Ascending aorta (tissue), 2 donors: ENCODE measurements around the gene SH2D2A. TPM values are rescaled to one million over a fixed set of nuclear protein-coding genes. Genes with fewer than 3 reads are reported as not detected.

Source experiments
- DNase-seq, 2 donors: peaks; one replicate each; pipeline ENCODE4 v3.0.0-alpha.2; 2019; ENCODE audit warnings: low spot score in 2 of 2
- H3K27ac ChIP-seq, 2 donors: fragments of 200-600 bp; sonication (generic); one replicate each; pipeline ENCODE4 v1.5.1; 2016 to 2017; ENCODE audit warnings: mild to moderate bottlenecking in 1 of 2
- H3K27me3 ChIP-seq: fragments of 200-600 bp; sonication (generic); one replicate; pipeline ENCODE4 v1.5.1; 2017
- H3K36me3 ChIP-seq, 2 donors: fragments of 200-600 bp; sonication (generic); one replicate each; pipeline ENCODE4 v1.5.1; 2016
- H3K4me1 ChIP-seq, 2 donors: fragments of 200-600 bp; sonication (generic); one replicate each; pipeline ENCODE4 v1.5.1; 2016 to 2017; ENCODE audit warnings: mild to moderate bottlenecking in 1 of 2
- H3K4me3 ChIP-seq, 2 donors: fragments of 200-600 bp; sonication (generic); one replicate each; pipeline ENCODE4 v1.5.1; 2016 to 2017; ENCODE audit warnings: mild to moderate bottlenecking in 1 of 2
- H3K9me3 ChIP-seq, 2 donors: fragments of 200-600 bp; sonication (generic); one replicate each; pipeline ENCODE4 v1.5.1; 2016
- CTCF ChIP-seq, 3 experiments: fragments of 200-600 bp in 2 of 3; fragments of 450-650 bp in 1 of 3; sonication (generic) in 2 of 3; IDR thresholded peaks; one replicate each; pipeline ENCODE4 v1.5.1; 2016 to 2019; ENCODE audit warnings: antibody characterized with exemption in 3 of 3, mild to moderate bottlenecking in 1 of 3, moderate library complexity in 1 of 3
- intact Hi-C: fragments of 100-400 bp; cut with DNase I; formaldehyde crosslinking; loops from one replicate; pipeline ENCODE4 v1.15.1; 2023
- total RNA-seq: library from RNA; depleted of rRNA; stranded (reverse); fragments of >200 nt; gene quantifications from one replicate; pipeline ENCODE4 v1.1.0, GENCODE V29; 2016

Gene SH2D2A
- total RNA-seq = not detected

GRCh38 chr1:156816561-156817328, at the start of gene SH2D2A:
Gene SH2D2A, minus strand, starts transcription at chr1:156816848. Its CDS starts 140 bp downstream, at chr1:156816708.
- Histone ChIP-seq H3K4me1 (peaks cover 4 to 11% of the 10 kb centered on the region in 2 donors), H3K27ac (peak within 1 kb of the TSS in 1 of 2 donors; percentile 59), H3K27me3 (no peaks in the 10 kb centered on the region), H3K4me3 (no peak within 1 kb of the TSS), H3K9me3 (no peaks in the 10 kb centered on the region), H3K36me3 (no peaks in the 10 kb centered on the region)
- intact Hi-C loops = no loop called here
- DNase-seq = peak; percentile 55 to 82
- TF ChIP-seq CTCF (IDR thresholded peaks at IDR 0.05) = no peak

- no peak for TF ChIP-seq CTCF (IDR thresholded peaks at IDR 0.05)
- Histone ChIP-seq H3K27ac (no peak overlapping the region), H3K36me3 (no peaks in the 10 kb centered on the region), H3K27me3 (peaks cover 8% of the 10 kb centered on the region), H3K4me1 (peaks cover 0 to under 1% of the 10 kb centered on the region in 2 donors), H3K4me3 (no peak overlapping the region), H3K9me3 (no peaks in the 10 kb centered on the region)
- DNase-seq = no peak
- intact Hi-C loops = no loop called here
These were observed 49.2 kb upstream of the SH2D2A start for GRCh38 chr1:156865865-156866248.

- no peak for TF ChIP-seq CTCF (IDR thresholded peaks at IDR 0.05)
- Histone ChIP-seq H3K9me3 (no peaks in the 10 kb centered on the region), H3K36me3 (no peaks in the 10 kb centered on the region), H3K4me1 (peaks cover 0 to 6% of the 10 kb centered on the region in 2 donors), H3K4me3 (no peak overlapping the region), H3K27ac (no peak overlapping the region), H3K27me3 (peaks cover 8% of the 10 kb centered on the region)
- no peak for DNase-seq
- intact Hi-C loops = no loop called here
These were observed 48.6 kb upstream of the SH2D2A start for GRCh38 chr1:156865258-156865657.

- intact Hi-C loops = no loop called here
- Histone ChIP-seq H3K9me3 (no peaks in the 10 kb centered on the region), H3K4me3 (no peak overlapping the region), H3K36me3 (no peaks in the 10 kb centered on the region), H3K27me3 (peaks cover 8% of the 10 kb centered on the region), H3K4me1 (peaks cover 0 to 11% of the 10 kb centered on the region in 2 donors), H3K27ac (no peak overlapping the region)
- DNase-seq = no peak
- no peak for TF ChIP-seq CTCF (IDR thresholded peaks at IDR 0.05)
These were observed 48.1 kb upstream of the SH2D2A start for GRCh38 chr1:156864796-156865195.

- H3K9me3 ChIP-seq = no peaks in the 10 kb centered on the region
- H3K4me1 ChIP-seq = peaks cover 3 to 21% of the 10 kb centered on the region in 2 donors
- H3K36me3 ChIP-seq = no peaks in the 10 kb centered on the region
- no peak for TF ChIP-seq CTCF (IDR thresholded peaks at IDR 0.05)
- peaks cover 13% of the 10 kb centered on the region for H3K27me3 ChIP-seq
- no peak for DNase-seq
- intact Hi-C loops = no loop called here
- no peak overlapping the region for H3K27ac ChIP-seq
- no peak overlapping the region for H3K4me3 ChIP-seq
These were observed 47.0 kb upstream of the SH2D2A start for GRCh38 chr1:156863631-156864030.
